Ishikawa (cell line): Measurements from ENCODE around the gene OR10H5.

ENCODE experiments used
- CEBPB ChIP-seq: IDR thresholded peaks from 2 replicates; pipeline ENCODE4 v1.6.1; 2012
- CREB1 ChIP-seq: IDR thresholded peaks from 2 replicates; pipeline ENCODE4 v1.6.1; 2012; ENCODE audit warnings: low read depth
- EGR1 ChIP-seq: IDR thresholded peaks from 2 replicates; pipeline ENCODE4 v1.6.1; 2012
- EP300 ChIP-seq: IDR thresholded peaks from 2 replicates; pipeline ENCODE4 v1.6.1; 2012; ENCODE audit warnings: borderline replicate concordance
- FOXM1 ChIP-seq: IDR thresholded peaks from 2 replicates; pipeline ENCODE4 v1.6.1; 2012; ENCODE audit warnings: low read depth, borderline replicate concordance
- NFIC ChIP-seq: IDR thresholded peaks from 2 replicates; pipeline ENCODE4 v1.6.1; 2012
- RAD21 ChIP-seq: IDR thresholded peaks from 2 replicates; pipeline ENCODE4 v1.6.1; 2012; ENCODE audit warnings: low read depth
- REST ChIP-seq: IDR thresholded peaks from 2 replicates; pipeline ENCODE4 v1.6.1; 2012; ENCODE audit warnings: low read depth, mild to moderate bottlenecking
- TAF1 ChIP-seq: IDR thresholded peaks from 2 replicates; pipeline ENCODE4 v1.6.1; 2012; ENCODE audit warnings: low read depth, mild to moderate bottlenecking
- TCF12 ChIP-seq: IDR thresholded peaks from 2 replicates; pipeline ENCODE4 v1.6.1; 2012; ENCODE audit warnings: low read depth
- TEAD4 ChIP-seq: IDR thresholded peaks from 2 replicates; pipeline ENCODE4 v1.6.1; 2012
- USF1 ChIP-seq: IDR thresholded peaks from 2 replicates; pipeline ENCODE4 v1.6.1; 2012
- YY1 ChIP-seq: IDR thresholded peaks from 2 replicates; pipeline ENCODE4 v1.6.1; 2012; ENCODE audit warnings: low read depth
- ZBTB7A ChIP-seq: IDR thresholded peaks from 2 replicates; pipeline ENCODE4 v1.6.1; 2012; ENCODE audit warnings: low read depth
- TF ChIP-seq, protein P1 (sequence below): IDR thresholded peaks from 2 replicates; pipeline ENCODE4 v1.6.1; 2012

OR10H5 gene

DNA sequence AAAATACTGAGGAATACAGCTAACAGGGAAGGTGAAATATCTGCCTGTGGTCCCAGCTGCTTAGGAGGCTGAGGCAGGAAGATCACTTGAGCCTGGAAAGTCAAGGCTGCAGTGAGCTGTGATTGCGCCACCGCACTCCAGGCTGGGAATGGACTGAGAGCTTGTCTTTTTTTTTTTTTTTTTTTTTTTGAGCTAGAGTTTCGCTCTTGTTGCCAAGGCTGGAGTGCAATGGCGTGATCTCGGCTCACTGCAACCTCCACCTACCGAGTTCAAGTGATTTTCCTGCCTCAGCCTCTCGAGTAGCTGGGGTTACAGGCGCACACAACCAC, 56.4 kb downstream of the OR10H5 start:
- TF ChIP-seq CEBPB = peak; percentile 34; the same call in 1 of the 2 replicates

DNA sequence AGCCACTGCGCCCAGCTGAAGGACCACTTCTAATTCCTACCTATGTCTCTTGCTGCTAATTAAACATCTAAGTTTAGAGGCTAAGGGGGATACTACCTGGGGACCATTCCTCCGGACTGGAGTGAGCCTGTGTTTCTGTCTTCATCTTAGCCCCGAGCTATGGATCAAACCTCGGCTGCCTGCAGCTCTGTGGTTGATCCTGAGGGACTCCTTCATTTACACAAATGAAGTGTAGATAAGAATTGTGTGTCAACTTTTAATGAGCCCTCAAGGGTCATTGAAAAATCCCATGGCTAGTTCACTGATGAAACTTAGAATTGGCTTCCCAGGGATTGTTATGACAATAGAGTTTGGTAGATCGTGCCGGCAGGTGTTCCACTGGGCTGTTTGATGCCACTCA, 59.5 kb downstream of the OR10H5 start:
- TF ChIP-seq RAD21 (no peak), TAF1 (no peak)

GRCh38 chr19:15850385-15850784, 62.9 kb downstream of the OR10H5 start:
- TF ChIP-seq RAD21 (no peak), TAF1 (no peak), REST (no peak), TEAD4 (no peak), ZBTB7A (no peak), USF1 (no peak), YY1 (no peak), FOXM1 (no peak), CEBPB (no peak), NFIC (no peak), CREB1 (no peak), EGR1 (no peak), TCF12 (no peak), EP300 (no peak)
- TF ChIP-seq, protein P1, sequence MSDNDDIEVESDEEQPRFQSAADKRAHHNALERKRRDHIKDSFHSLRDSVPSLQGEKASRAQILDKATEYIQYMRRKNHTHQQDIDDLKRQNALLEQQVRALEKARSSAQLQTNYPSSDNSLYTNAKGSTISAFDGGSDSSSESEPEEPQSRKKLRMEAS = no peak
